ENCODE measurements around the gene CCT3.
"Not testable (repeated sequence)": the region's sequence is repeated elsewhere in the genome, so short reads cannot be mapped to it uniquely, and the experiment has no call there.

CCT3 gene

GRCh38 chr1:156347331-156347730 lies 9.2 kb upstream of the CCT3 start:
- H3K27ac ChIP-seq: no peak overlapping the region
- no peak for TF ChIP-seq CTCF (IDR thresholded peaks at IDR 0.05)
- no peak overlapping the region for H3K4me3 ChIP-seq (ENCODE audit: low read depth in 1 of 2, low read length in 1 of 2)
- no peaks in the 10 kb centered on the region for H3K4me1 ChIP-seq (ENCODE audit: control insufficient read depth in 1 of 2, insufficient read depth in 1 of 2, low read depth in 1 of 2, low read length in 1 of 2)
- H3K9me3 ChIP-seq: no peaks in the 10 kb centered on the region
- no peaks in the 10 kb centered on the region for H3K36me3 ChIP-seq
- peaks cover 46% of the 10 kb centered on the region for H3K27me3 ChIP-seq

GRCh38 chr1:156346636-156347035 lies 8.5 kb upstream of the CCT3 start:
- Histone ChIP-seq H3K4me1 (ENCODE audit: control insufficient read depth in 1 of 2, insufficient read depth in 1 of 2, low read depth in 1 of 2, low read length in 1 of 2) (no peaks in the 10 kb centered on the region), H3K27ac (no peak overlapping the region), H3K27me3 (peaks cover 39% of the 10 kb centered on the region), H3K4me3 (ENCODE audit: low read depth in 1 of 2, low read length in 1 of 2) (no peak overlapping the region), H3K36me3 (no peaks in the 10 kb centered on the region), H3K9me3 (no peaks in the 10 kb centered on the region)
- TF ChIP-seq CTCF (IDR thresholded peaks at IDR 0.05): no peak

GRCh38 chr1:156346035-156346434 lies 7.9 kb upstream of the CCT3 start:
- not testable (repeated sequence) for H3K9me3 ChIP-seq; H3K4me1 ChIP-seq (ENCODE audit: control insufficient read depth in 1 of 2, insufficient read depth in 1 of 2, low read depth in 1 of 2, low read length in 1 of 2); H3K36me3 ChIP-seq; H3K27ac ChIP-seq; H3K4me3 ChIP-seq (ENCODE audit: low read depth in 1 of 2, low read length in 1 of 2)
- peaks cover 34% of the 10 kb centered on the region for H3K27me3 ChIP-seq

- H3K9me3 ChIP-seq: no peaks in the 10 kb centered on the region
- no peaks in the 10 kb centered on the region for H3K4me1 ChIP-seq (ENCODE audit: control insufficient read depth in 1 of 2, insufficient read depth in 1 of 2, low read depth in 1 of 2, low read length in 1 of 2)
These were observed 6.3 kb upstream of the CCT3 start for GRCh38 chr1:156344409-156344808.

GRCh38 chr1:156342166-156342955 lies 4.3 kb upstream of the CCT3 start:
- Histone ChIP-seq H3K4me3 (ENCODE audit: low read depth in 1 of 2, low read length in 1 of 2) (no peak overlapping the region), H3K36me3 (no peaks in the 10 kb centered on the region), H3K4me1 (ENCODE audit: control insufficient read depth in 1 of 2, insufficient read depth in 1 of 2, low read depth in 1 of 2, low read length in 1 of 2) (peaks cover 2 to 10% of the 10 kb centered on the region in 2 experiments), H3K9me3 (no peaks in the 10 kb centered on the region), H3K27me3 (peaks cover 22% of the 10 kb centered on the region), H3K27ac (no peak overlapping the region)
- TF ChIP-seq CTCF (IDR thresholded peaks at IDR 0.05): no peak

More at GRCh38 chr1:156344409-156344808, 6.3 kb upstream of the CCT3 start:
- TF ChIP-seq CTCF (IDR thresholded peaks at IDR 0.05): no peak
- Histone ChIP-seq H3K36me3 (no peaks in the 10 kb centered on the region), H3K27ac (no peak overlapping the region), H3K27me3 (peaks cover 24% of the 10 kb centered on the region), H3K4me3 (ENCODE audit: low read depth in 1 of 2, low read length in 1 of 2) (no peak overlapping the region)

GRCh38 chr1:156337888-156338179 lies 258 bp downstream of the CCT3 start:
- Histone ChIP-seq H3K4me1 (ENCODE audit: control insufficient read depth in 1 of 2, insufficient read depth in 1 of 2, low read depth in 1 of 2, low read length in 1 of 2) (peaks cover 12 to 20% of the 10 kb centered on the region in 2 experiments), H3K27me3 (no peaks in the 10 kb centered on the region), H3K27ac (peak overlapping the region; percentile 81), H3K36me3 (peaks cover 24% of the 10 kb centered on the region), H3K4me3 (ENCODE audit: low read depth in 1 of 2, low read length in 1 of 2) (peak overlapping the region; percentile 93 to 99), H3K9me3 (no peaks in the 10 kb centered on the region)
- TF ChIP-seq CTCF (IDR thresholded peaks at IDR 0.05): no peak
